GM19023 (cell line): ENCODE measurements around the gene ATAT1.

ENCODE experiments used
- ATAC-seq: cut with Tn5 transposase; IDR thresholded peaks from one replicate; pipeline ENCODE4 v1.9.1; 2021; ENCODE audit warnings: mild to moderate bottlenecking, moderate library complexity; ENCODE audit not compliant: unreplicated experiment

Gene ATAT1

DNA sequence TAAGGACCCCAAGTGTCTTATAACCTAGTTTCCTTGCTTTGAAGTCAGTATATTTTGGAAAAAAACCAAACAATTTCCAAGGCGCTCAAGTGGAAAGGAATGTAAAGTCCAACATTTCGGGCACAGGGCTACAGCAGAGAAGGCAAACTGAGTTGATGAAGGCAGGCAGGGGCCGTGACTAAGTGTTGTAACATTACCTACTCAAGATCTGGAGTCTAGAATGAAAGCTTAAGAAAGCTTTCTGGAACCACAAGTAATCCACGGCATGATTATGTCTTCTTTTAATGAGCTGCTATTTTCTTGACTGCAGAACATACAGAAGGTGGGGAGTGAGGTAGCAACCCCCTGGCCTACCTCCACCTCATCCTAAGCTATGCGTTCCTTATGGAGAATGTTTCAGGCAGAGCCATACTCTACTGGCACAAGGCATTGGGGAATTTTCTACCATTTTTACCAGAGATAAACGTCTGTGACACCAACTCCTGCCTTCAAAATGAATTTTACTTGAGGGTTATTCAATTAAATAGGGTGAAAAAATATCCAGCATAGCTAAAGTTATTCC is 13.9 kb upstream of the ATAT1 start:
- no peak for ATAC-seq

DNA sequence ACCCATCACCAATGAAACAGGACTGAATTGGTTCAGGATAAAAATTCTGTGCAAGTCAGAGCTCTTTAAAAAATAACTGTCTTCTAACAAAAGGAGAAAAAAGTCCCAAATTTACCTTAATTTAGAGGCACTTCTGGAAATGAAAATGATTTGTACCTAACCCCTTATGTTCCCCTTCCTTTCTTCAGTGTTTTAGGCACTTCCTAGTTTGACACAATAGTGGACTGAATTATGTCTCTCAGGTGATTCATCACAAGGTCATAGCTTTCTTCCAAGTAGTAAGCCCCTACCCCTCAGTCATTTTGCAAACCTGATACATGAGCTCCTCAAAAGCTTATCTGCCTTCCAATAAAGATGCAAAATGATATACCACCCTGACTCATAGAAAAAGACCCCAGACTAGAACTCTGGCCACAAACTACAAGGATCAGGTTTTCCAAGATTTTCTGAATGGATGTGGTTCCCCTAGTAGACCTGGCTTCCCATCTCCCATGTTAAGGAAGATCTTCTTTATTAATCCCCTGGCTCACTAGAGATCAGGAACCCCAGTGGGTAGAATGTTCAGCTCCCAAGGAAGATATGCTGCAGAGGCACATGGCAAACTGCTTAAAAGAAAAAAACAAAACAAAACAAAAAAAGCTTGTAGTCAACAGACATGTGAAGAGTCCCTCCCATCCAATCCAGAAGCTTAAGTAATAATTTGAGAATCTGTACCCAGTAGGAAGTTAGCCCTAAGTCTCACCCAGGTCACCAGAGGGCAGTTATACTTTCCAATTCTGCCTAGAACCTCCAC is 13.2 kb upstream of the ATAT1 start:
- no peak for ATAC-seq

DNA sequence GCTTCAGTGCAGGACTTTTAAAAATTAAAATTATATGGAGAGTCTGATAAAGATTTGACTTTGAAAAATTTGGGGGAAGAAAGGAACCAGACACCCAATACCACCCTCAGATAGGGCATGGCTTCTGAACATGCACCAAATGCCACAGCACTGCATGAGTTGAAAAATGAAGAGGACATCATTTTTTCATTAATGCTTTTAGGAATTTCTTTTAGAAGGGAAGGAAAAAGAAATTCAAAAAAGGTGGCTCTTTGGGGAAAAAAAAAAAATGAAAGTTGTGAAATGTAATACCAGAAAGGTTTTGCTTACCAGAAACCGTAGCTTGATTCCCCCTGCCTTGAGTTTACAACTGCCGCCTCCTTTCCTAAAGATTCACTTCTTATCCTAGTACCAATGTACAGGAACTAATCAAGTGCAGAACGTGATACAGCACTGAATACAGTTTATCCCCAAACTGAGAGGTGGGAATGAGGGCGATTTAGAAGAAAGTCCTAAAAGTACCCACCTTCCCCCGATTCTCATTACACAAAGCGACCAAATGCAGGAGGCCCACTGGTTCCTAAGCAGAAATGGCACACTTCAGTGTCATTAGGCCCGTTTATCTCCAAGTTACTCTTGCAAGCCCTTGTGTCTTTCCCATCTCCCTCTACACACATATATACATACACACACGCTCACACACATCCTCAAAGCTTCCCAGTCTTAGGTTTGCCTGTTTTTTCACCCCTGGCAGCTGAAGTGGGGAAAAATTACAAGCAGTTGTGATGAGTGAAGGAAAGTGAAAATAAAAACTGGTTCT is 12.4 kb upstream of the ATAT1 start:
- ATAC-seq = no peak

DNA sequence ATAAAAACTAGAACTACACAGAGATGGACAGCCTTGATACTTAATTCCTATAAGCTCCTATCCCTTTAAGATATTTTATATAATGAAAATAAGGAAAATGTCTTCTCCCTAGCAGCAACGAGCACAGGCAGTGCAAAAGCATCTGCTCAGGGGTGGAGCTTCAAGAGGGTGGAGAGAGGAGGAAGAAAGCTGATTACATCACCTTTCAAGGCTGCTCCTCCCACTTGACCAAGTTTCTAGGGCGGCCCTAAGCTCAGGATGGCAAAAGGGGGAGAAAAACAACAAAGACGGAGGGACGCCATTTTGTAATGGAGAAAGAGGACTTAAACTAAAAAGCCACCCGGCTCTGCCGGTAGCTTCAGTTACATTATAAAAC is 11.8 kb upstream of the ATAT1 start:
- ATAC-seq = peak; percentile 25

DNA sequence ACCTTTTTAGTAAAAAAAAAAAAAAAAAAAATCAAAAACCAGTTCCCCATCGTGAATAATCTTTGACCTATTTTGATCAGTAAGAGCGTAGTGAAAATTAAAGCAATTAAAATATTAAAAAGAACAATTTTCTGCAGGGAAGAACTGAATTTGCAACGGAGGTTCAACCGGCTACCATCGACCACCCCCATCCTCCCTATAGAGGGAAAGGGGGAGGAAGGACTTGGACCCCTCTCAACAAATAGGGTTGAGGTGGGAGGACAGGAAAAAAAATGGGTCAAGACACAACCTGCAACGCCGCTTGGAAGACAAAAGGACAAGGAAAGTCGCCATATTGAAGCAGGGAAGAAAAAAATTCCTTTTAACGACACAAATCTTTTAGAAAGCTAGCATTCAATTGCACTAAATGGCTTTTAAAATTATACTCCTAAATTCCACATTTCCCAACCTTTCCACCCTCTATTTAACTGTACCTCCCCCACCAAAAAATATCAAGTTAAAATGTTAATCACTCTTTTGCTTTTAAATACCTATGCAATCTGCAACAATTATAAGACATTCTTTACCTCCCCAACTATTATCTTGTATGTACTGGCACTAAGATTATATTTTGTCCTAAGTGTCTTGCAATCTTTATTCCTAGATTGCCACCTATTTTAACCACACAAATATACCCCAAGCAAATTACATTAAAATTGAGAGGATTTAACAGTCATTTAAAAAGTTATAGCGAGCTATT is 11.3 kb upstream of the ATAT1 start:
- no peak for ATAC-seq

DNA sequence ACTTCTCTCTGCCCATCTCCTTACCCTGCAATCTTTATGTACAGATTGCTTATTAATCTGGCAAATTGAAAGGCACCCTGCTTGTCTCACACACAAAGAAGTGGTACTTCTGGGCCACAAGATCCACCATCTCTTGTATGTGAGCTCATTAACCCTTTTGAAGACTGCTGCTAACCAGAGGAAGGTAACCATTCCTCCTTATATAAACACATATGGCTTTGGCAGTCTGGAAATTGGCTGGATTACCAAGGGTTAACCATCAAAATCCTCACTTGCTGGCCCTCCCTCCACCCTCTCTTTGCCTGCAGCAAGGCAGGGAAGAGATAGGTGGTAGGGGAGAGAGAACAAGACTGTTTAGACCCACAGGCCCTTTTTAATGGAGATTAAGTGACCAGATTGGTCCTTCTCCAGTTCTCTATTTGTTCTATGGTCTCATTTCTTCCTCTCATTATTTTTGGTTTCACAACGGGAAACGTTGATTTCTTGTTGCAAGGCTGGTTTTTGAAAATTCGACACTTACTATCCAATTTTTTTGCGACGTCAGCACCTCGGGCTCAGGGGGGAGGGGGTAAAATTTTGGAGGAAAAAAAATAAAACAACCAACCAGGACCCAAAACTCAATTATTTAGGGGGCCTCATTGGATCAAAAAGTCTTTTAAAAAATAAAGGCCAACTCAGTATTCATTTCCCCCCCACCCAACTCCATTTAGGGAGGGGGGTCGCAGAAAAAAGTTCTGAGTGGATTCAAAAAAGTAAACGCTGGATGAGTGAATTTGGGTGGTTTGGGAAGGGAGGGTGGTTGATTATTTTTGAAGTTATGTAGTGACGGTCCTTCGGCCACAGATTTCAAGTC is 10.5 kb upstream of the ATAT1 start:
- no peak for ATAC-seq

DNA sequence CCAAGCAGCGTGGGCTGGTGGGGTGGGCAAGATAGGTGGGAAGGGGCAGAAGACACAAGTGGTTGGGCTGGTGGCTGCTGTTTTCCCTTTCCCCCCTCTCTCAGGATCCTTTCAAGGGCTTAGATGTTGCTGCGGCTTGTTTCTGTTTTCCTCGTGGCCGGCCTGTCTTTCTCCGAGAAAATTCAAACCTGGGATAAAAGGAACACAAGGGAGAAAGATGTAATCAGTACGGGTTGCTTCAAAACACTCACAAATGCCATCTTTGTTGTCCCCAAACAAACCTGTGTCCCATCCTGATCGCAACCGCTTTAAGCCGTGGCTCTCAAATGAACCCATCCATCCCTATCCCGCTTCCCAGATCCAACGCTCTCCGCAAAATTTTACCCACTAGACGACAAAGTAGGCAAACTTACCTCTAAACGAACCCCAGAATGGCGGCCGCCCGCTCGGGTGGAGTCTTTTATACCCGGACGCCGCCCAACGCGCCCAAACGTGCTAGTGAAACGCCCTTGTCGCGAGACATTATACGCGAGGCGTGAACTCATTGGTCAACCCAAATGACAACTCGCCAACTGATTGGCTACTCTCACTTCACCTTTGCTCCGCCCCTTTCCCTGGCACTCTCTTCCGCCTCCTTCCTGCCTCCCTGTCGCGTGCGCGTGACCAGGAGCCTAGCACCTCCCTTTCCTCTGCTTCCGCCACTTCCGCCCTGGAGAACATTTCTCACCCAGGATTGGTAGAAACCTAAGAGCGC is 9.7 kb upstream of the ATAT1 start, which contains the start of gene PPP1R10:
Gene PPP1R10, minus strand, starts transcription at position 433 of the 754 bp plus-strand sequence. CDS start 7,299 bp downstream, outside the sequence.
- ATAC-seq = peak; percentile 78

DNA sequence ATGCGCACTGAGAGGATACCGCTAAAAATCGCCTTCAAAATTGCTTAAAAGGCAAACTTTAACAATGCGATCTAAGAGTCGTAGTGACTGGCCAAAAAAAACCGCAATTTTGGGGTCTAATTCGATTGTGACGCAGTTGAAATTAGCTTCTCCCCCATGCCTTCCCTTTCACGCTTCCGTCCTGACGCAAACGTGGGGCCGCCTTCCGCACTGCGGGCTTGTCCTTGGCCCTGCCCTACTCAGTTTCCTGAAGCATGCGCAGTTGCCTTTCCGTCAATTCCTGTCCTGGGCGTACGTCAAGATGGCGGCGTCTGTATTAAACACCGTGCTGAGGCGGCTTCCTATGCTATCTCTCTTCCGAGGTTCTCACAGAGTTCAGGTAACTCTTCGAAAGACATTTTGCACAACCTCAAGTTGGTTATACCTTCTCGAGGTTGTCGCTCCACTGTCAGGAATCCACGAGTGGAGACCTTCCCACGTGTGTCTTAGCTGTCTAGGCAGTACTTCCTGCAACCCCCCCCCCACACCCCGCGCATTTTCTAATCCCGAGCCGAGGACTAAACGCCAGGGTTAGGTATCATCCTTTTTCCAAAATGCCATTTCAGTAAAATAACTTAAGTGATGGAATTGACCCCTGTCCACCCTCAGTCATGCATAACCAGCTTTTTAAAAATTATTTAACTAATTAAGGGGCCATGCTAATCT is 9.0 kb upstream of the ATAT1 start, which contains the start of gene MRPS18B:
Gene MRPS18B, plus strand, starts transcription at position 276 of the 705 bp plus-strand sequence. Its CDS starts 26 bp downstream, at position 302.
- peak; percentile 79 for ATAC-seq

DNA sequence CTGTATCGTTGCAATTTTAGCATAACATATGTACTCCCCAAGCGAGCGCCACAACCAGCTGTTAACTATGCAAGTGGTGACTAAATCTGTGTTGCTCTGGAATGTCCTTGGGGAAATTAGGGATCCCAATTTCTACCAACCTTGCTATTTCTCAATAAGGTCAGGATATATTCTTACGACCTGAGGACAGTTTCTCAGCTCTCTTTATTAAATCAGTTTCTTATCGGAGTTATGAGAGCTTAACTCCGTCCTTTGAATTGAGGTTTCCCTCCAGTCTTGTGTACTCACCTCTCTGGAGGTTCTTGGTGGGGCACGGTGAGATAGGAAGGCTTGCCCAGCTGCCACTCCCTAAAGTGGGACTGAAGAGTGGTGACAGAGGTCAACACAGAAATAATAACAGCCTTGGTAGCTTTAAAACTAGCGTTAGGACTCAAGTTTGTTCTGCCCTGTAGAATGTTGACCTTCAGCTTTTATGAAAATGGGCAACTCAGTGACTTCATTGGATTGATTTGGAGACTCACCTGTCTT is 8.3 kb upstream of the ATAT1 start:
- no peak for ATAC-seq

DNA sequence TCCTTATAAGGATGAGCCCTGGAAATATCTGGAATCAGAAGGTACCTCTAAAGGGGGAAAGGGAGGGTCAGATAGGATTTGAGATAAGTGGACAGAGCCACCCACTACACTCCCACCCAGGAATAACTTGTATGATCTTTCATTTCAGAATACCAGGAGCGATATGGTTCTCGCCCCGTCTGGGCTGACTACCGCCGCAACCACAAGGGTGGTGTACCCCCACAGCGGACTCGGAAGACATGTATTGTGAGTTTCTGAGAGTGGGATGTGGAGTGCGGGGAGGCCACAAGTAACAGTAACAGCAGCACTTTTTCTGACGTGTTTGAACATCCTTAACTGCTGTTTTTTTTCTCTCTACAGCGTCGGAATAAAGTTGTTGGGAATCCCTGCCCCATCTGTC is 7.1 kb upstream of the ATAT1 start:
- ATAC-seq = no peak

DNA sequence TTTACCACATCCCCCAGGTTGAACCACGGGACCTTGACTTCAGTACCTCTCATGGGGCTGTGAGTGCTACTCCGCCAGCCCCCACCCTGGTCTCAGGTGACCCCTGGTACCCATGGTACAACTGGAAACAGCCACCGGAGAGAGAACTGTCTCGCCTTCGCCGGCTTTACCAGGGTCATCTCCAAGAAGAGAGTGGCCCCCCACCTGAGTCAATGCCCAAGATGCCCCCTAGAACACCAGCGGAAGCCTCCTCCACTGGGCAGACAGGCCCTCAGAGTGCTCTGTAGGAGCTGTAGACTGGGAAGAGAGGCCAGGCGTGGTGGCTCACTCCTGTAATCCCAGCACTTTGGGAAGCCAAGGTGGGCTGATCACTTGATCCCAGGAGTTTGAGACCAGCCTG is 1.2 kb upstream of the ATAT1 start:
- no peak for ATAC-seq

DNA sequence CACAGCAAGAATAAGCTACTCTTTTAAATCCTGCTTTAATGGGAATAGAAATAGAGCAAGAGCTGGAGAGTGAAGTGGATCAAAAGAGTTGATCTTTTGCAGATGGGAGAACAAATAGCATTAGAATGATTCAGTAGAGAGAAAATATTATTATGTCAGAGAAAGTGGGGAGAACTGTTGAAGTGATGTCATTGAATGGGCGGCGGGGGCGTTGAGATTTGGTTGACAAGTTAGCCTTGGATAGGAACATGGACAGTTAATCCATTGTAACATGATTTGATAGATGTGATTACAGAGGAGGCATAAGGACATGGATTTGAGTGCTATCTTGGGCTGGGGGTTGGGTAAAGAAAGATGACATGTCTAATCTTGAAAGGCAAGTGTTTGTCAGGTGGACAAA is 9.2 kb downstream of the ATAT1 start:
- no peak for ATAC-seq

DNA sequence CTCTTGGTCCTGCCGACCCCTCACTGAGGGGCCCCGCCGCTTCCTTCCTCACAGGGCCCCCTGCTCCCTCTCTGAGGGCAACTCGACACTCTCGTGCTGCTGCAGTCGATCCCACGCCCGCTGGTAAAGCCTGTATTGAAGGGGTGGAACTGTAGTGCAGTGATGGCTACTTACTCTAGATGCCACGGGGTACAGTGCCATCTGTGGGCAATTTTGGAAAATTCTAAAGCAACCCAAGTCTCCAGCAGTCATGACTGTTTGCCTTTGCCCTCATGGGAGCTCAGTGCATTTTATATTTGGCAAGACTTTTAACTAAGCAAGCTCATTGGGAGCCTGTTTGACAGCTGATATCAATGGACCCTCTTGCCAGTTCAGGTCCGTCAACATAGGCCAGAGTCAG is 13.8 kb downstream of the ATAT1 start:
- ATAC-seq = no peak

DNA sequence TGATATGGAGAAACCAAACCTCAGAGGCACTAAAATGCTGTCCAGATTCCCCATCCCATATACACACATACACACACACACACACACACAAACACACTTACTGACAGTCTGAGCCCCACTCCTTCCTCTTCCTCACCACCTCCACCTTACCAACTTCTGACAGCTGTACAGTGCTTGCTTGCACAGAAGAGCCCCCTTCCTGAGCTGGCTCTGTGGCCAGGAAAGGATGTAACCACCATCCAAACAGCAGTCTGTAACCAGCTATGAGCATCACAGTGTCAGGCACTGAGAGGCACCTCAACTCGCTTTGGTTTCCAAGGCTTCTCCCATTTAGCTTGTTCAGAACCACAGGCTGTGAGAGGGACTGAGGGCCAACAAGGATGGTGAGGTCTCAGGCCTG is 14.4 kb downstream of the ATAT1 start:
- no peak for ATAC-seq

DNA sequence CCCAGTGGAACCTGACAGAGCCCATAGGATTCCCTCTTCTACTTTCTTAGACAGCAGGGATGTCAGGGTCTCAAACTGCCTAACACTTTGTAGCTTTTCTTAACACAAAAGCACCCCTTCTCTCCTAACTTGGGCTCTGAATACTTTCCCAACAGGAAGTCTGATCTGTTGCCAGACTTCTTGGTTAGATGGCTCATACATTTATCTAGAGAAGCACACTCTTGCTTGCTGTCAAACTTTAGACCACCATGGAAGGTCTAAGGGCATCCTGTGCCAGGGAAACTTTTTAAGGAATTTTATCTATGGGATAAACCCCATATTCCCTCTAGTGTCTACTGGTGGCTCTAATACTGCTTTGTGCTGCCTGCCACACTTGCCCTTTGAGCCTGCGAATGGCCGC is 17.0 kb downstream of the ATAT1 start:
- no peak for ATAC-seq

DNA sequence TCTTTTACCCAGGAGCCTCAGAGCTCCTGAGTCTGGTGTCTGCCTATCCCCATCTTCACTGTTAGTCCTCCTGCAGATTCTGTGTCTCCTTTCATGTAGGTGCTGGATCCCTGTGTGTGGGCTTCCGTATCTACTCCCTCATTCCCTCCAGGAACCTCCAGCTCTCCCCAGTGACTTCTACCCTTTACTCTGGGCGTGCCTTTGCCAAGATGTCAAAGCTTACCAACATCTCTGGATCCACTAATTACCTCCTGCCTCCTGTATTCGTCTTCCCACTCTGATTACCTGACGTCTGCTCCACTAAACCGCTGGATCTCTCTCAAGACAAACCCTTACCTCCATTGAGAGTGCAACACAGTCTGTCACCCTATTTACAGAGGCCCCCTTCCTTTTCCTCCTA is 18.1 kb downstream of the ATAT1 start:
- ATAC-seq = no peak

DNA sequence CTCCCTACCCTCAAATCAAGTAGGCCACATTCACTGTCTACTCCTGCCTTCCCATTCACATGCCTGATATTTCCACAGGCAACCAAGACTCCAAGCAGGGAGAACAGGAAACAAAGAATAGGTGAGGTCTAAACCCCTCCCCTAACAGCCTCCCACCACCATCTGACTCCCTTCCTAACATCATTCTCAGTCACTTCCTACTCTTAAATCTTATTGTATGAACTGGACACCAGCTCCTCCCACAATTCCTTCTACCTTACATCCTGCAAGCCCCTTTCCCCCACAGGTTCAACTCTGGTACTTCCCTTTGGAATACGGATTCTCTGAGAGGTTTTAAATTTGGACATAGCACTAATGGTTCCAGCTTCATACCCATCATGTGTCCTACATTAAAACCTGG is 19.3 kb downstream of the ATAT1 start:
- ATAC-seq = no peak

DNA sequence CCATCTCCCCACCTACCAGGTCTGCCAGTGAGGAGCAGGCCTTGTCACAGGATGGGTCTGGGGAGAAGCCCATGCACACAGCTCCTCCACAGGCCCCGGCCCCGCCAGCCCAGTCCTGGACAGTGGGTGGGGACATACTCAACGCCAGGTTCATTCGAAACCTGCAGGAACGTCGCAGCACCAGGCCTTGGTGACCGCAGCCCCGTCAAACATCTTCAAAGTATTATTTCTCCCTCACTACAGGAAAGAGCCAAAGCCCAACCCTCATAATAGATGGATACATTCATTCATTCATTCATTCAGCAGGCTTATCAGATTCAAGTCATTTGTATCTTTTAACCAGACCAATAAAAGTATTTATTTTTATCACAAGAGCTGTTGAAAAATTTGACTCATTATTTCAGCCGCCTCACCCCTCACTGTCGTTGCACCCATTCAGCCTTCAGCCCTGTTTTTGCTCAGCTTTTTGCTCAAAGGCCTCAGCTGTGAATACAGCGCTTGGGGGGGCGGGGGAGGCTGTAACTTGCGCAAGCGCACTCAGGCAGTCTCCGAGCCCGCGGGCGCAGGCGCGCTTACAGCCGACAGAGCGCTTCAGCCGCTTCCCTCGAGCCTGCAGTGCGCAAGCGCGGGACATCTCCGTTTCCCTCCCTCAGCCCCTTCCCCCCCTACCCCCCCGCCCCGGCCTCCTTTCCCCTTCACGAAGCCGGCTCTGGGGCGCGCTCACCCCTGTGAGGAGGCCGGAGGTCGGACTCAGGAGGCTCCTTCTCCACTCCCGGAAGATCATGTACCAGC is 20.0 kb downstream of the ATAT1 start, which contains the start of gene C6orf136:
Gene C6orf136, plus strand, starts transcription at position 684 of the 792 bp plus-strand sequence. Its CDS starts 99 bp downstream, at position 783.
- ATAC-seq = peak; percentile 60
